ENCODE measurements around the gene LRRC4C.

LRRC4C gene

DNA sequence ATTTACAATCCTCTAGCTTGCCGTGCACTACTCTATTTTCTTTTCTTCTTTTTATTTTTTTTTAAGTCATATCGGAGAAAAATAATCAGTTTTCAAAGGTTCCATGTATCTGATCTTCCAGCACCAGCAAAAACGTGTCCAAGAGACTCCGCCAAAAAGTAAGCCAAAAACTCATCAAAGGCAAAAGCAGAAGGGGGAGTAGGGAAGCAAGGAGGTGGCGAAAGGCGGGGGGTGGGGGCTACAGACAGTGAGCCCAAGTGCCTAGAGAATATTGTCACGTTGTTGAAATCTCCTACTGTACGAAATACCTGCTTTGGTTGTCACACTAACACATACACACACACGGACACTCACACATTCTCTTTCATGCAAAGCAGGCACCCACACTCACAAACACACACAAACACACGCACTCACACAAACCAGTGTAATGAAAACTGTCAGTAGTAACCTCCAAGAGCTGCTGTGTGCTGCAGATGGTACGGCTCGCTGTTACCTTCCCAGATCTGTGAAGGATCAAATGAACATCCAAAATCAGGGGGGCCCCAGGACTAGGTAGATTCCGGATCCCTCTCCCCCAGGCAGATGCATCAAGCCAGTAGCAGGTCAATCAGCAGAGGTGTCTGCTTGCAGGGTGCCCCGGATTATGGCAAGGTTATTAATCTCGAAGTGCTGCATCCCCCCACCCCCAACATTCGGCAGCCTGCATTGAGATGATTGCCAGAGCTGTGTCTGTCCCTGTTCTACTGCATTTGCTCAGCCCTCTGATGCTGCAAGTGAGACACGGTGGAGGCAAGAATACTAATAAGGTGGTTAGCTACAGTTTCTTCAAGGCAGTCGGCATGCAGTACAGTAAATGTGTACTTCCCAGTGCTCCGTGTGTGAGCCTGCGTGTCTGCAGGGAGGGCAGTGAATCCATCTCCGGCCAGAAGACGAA lies at the start of gene LRRC4C:
Gene LRRC4C (minus strand): TSS at position 188 of the 937 bp plus-strand sequence.
- no peak for DNase-seq (ENCODE audit: low read depth)

DNA sequence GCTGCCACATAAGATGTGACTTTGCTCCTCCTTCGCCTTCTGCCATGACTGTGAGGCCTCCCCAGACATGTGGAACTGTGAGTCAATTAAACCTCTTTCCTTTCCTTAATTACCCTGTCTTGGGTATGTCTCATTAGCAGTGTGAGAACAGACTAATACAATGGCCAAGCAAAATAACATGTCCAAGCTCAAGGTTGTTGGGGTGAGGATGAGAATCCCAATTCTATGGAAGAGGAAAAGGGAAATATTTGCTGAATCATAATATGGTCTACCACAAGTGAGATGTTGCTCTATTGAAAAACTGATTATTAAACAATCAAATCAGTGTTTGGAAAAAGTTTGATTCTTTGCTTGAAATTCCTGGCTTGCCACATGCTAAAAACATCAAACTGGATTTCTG lies 48.7 kb upstream of the LRRC4C start:
- DNase-seq (ENCODE audit: low read depth) = no peak

DNA sequence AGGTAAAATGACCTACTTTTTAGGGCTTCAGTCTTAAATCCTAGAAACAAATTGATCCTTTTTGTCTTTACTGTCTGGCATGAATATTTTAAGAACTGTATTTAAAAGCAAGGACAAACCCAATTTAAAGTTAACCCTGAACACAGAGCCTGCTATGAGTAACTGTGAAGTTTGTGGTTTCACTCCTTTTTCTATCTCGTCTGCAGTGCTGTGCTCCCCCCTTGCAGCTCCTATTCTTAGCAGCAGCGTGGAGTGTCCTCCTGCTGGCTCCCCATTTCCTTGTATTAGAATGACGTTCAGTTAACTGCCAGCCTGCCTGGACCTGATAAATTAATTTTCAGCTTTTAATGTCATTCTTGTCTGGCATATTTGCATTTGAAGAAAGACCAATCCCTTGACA lies 40.0 kb upstream of the LRRC4C start:
- DNase-seq (ENCODE audit: low read depth) = no peak

DNA sequence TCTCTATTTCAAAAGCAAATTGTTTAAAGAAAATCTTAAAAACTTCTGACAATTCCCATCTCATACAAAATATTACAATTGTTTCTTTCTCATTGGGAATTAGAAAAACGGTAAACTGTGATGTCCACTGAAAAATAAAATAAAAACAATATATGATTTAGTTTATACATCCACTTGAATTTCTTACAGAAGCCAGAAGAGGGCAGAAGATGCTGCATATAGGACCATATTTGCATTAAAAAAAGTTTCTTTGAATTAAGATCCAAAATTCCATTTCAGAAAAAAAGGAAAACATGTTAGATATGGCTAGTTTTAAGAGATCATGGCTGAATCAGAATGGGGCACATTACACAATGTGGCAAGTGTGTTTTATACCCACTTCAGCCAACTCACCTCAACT lies 39.3 kb upstream of the LRRC4C start:
- no peak for DNase-seq (ENCODE audit: low read depth)

DNA sequence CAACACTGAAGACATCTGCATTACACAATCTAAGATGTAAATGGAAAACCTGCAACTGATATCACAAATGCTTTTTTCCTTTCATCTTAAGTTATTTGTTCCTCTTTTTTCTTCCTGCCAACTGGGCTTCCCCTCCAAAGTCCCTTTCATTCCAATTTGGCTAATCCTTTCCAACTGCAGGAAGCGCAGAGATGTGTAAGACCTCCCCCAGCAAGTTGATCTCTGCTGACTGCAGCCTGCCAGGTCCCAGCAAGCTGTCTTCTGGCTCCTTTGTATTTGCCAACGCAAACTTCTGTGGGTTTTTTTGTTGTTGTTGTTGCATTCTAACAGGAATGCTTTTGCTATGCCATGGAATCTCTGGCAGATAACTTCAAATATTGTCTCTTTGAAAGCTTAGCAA lies 38.5 kb upstream of the LRRC4C start:
- DNase-seq (ENCODE audit: low read depth) = no peak

DNA sequence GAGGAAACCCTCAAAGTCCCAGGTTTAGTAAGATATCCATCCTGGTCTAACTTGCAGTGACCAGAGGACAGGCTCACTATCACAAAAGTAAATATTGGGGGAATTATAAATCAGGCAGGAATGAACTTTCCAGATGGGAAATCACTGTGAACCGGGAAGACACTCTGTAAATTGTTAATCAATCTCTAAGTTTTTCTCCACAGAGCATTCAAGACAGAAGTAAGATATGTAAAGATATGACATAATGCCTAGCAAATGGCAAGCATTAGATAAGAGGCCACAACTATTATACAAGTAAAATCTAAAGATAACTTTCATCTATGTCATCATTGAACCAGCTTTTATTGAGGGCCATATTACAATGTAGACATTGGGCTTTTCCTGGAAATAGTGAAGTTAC lies 35.3 kb upstream of the LRRC4C start:
- no peak for DNase-seq (ENCODE audit: low read depth)

DNA sequence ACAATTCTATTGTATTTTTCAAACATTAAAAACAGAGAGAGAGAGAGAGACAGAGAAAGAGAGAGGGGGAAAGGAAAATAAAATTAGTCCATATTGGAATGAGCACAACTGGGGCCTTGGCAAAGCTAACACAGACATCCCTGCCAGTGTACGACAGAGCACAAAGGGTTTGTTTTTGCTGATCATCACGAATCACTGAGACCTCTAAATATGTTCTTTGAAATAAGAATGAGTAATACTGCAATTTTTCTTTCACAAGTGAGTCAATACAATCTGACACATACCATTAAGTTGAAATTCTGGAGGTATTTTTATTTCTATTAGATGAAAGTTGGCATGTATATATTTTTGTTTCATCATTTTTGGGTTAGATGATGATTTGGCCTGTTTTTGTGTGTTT lies 27.0 kb upstream of the LRRC4C start:
- no peak for DNase-seq (ENCODE audit: low read depth)

DNA sequence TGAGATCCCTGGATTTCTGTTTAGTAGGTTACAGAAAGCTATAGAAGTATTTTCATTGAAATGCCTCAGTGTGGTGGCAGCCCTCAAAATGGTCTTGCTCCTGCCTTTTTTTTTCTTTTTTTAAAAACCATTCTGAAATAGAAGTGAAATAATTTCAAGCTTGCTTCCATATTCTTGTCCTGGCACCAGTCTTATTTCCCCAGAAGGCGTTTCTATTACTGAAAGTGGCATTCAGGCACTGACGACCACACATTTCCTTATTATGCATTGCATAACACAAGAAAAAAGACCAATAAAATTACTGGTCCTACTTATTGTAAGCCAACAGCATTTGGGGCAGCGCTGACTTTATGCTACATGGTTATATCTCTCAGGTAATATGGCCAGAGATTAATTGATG lies 24.5 kb upstream of the LRRC4C start:
- no peak for DNase-seq (ENCODE audit: low read depth)

DNA sequence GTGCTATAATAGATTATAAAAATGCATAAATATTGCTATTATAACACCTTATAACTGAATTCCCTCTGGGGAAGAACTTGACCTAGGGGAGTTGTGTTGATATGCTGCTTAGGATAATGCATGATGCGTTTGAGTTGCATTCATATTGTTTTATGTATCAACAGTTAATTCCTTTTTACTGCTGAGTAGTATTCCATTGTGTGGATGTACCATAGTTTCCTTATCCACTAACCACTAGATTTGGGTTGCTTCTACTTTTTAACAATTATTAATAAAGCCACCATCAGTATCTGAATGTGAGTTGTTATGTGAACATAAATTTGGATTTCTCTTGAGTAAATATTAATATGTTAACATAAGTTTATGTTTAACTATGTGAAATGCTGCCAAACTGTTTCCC lies 19.7 kb upstream of the LRRC4C start:
- no peak for DNase-seq (ENCODE audit: low read depth)

DNA sequence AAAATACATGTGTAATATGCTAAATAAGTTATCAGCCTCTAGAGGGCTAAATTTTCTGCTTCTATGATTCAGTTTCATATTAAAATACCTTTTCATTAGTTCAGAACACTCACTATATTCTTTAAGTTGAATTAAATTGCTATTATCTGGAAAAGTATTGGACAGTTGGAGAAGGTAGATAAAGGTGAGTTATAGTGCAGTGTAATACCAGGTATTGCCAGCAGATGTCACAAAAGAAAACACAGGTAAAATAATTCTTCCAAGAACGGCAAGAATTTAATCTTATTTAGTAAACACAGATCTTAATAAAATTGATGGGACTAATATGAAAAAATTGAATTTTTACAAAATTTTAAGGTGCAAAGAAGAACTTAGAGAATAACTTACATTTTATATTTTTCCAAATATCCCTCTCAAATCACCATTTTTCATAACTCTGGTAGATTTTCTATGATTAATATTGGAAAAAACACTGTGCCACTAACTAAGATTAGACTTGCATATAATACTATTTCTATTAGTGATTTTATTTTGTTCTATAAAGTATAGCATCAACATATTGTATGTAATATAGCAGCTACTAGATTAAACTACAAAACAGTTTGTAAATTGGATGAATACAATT lies 1.7 kb upstream of the LRRC4C start:
- DNase-seq (ENCODE audit: low read depth) = no peak

DNA sequence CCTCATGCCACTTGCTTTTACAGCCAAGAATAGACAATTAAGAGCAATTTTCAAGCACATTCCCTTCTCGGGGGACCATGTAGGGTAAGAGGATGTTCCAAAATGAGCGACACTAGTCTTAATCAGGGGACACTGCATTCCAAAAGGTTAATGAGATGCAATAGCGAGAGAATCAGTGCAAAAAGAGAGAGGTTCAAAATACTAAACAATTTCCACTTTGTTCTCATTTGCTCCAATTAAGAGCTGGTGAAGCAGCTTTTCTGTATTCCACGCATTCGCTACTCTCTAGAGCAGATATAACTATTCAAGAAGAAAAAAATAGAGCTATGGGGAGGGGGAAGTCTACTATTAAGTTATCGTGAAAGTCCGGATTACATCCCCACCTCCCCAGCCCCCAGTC lies 811 bp downstream of the LRRC4C start:
- DNase-seq (ENCODE audit: low read depth) = no peak

DNA sequence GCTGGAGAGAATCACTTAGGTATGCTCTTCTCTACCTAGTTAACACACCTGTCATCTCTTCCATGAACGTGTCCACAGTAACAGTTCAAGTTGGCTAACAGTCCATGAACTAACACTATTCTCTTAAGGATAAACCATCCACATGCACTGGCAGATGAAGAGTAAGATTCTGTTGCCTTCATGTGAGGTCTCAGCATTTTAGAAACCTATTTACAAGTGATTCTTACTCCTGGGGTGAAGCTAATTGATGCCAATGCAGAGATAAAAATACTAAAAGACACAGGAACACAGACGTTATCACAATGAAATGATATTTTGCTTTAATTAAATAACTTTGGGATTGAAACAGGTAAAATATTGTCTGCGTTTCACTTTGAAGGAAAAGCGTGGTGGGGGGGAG lies 1.3 kb downstream of the LRRC4C start:
- no peak for DNase-seq (ENCODE audit: low read depth)

DNA sequence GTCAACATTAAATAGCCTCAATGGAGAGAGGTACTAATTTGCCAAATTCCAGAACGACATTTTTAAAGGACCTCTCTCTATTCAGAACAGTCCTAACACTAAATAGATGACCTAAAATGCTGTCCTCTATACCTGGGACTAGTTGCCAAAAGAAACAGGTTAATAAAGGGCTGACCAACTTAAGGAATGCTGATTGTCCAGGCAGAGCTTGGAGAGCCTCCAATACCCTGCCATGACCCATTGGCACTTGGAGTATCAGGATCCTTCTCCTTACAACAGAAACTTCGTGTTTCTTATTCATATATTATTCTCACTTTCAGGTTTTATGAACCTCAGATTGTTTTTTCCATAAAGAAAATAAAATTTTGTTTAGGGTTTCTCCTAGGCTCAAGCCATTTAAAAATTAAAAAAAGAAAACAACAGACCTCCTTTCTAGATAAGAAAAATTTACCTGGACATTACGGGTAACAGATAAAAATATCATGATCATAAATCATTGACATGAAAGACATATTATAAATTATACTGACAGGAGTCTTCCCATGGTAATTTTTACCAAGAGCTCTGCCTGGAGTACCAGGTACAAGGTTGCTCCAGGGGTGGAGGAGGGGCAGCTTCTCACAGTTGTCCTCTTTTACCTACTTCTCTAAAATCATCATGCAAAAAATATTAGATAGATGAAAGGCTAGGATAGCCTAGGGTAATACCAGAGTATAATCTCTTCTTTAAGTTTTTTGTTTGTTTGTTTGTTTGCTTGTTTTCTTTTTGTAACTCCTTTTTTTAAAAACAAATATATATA lies 2.0 kb downstream of the LRRC4C start:
- no peak for DNase-seq (ENCODE audit: low read depth)

DNA sequence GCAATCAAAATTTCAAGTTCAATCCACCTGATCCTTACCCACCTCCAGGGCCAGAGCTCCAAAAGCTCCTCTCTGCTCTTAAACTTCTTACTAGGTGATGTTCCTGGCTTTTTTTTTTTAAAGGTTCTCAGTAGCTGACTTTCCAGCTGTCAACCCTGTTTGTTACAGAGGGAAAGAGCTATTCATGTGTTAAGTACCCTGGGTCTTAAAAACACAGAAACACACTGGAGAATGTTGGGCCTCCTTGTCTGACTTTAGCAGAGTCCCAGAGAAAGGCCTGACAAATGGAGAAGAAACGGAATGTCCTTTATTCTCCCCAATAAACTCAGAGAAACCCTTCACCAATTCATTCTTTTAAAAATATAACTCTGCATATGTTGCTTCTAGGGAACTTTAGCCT lies 3.2 kb downstream of the LRRC4C start:
- DNase-seq (ENCODE audit: low read depth) = no peak

DNA sequence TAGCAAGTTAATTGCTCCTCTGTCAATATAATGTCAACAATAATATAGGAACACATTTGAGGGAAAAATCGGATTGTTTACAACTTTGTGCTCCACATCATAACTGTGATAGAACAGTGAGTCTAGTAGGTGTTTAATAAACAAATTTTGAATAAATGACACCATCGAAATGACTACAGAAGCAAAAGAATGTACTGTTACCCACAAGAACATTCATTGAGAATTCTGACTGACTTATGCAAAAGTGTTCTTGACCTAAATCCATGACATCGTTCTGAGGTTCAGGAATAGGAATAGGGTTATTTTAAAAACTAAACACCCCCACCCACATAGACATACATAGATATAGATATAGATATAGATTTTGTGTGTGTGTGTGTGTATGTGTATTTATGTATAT lies 8.4 kb downstream of the LRRC4C start:
- DNase-seq (ENCODE audit: low read depth) = no peak

DNA sequence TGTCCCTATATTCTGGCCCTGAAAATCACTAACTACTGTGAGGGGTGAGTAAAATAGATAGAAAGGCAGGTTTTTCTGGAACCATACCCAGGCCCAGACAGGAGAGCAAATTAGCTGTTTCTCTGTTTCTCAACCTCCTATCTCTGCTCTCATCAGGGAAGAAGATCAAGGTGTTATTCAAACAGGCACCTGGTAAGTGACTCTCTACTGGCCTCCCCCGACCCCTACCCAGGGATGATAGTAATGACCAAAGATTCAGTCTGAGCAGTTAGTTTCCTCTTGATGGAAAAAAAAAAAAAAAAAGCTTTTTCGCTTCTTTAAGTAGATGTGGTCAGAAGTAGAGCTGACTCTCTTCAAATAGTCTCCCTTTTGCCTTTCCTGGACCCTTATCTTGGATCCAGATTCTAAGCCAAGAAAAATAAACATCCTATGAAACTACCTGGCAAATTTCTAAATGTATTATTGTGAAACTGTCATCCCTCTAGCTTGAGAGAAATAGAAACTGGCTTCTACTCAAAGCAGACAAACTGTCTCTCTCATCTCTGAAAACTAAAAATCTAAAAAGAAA lies 9.9 kb downstream of the LRRC4C start:
- no peak for DNase-seq (ENCODE audit: low read depth)

DNA sequence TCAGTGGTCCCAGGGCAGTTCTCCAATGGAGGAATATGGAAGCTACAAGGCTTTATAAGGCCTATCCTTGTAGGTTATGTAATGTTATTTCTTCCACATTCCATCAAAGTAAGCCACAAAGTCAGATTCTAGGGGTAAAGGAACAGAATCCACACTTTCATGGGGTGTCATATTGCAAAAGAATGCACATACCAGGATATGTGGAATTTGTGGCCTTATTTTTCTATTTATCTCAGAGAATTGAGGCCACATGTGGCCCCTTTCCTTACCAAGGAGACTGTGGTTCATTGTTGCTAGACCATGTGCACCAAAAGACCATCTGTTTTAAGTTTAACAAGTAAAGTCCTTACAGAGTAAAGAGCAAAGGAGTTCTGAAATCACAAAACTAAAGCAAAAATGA lies 12.9 kb downstream of the LRRC4C start:
- no peak for DNase-seq (ENCODE audit: low read depth)

DNA sequence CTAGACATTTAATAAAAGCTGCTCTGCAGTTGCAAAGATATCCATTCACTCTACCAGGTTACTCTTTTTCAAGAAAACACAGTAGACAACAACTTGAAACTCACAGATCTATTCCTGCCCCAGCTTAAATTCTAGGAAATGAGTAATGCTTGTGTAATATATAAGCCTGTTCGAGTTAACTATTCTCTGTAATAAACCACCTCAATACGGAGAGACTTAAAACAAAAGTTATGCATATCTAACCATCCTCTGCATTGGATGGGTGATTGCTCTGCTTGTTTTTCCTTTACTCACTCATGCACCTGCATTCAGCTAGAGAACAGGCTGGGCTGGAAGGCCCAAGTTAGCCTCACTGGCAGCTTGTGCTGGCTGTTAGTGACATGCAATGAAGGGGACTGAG lies 13.3 kb downstream of the LRRC4C start:
- no peak for DNase-seq (ENCODE audit: low read depth)

DNA sequence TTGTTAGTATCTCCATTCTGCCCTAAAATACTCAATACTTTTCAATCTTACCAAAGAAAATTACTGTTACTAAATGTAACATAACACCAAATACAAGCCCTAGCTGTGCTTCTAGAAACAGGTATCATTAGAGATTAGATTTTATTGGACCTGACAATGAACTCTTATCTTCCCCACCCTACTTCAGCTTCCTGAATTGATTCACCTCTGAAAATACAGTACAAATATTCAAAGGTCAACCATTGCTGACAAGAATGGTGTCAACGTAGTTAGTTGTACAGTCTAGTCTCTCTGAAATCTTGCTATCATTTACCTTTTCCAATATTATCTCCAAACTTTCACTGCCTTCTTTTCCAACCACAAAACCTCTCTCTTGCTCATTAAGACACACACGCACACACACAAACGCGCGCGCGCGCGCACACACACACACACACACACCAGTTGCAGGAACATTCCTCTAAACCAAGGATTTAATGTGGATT lies 22.4 kb downstream of the LRRC4C start:
- no peak for DNase-seq (ENCODE audit: low read depth)

DNA sequence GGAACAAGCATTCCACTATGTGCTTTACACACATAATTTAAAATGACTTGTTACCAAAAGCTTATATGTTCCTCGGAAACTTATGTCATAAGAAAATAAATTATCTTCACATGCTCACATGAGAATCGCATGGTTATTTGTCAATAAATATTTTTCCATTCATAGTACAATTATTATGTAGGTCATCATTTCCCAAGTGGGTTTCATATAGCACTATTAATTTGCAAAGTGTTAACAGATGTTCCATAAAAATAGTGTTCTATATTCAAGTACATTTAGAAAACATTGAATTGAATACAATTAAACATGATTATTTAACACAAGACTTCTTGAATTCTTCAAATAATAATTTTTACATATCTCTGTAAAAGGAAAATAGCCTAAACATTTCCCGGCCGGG lies 23.9 kb downstream of the LRRC4C start:
- DNase-seq (ENCODE audit: low read depth) = no peak

DNA sequence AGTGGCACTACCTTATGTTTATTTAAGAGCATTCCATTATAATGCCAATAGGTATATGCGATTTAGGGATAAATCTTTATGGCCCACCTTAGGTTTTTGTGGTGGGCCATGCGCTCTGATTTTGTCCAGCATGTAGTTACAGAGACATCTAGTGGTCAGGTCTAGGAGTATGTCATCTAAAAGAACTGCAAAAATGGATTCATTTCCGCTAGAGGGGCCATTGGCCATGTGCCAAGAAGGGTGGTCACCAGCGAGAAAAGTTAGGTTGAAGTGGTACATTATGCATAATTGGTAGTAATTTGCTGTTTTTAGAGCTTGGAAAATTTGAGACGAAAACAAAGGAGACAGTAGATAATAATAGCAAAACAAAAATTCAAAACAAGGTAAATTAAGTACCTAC lies 27.7 kb downstream of the LRRC4C start:
- no peak for DNase-seq (ENCODE audit: low read depth)

DNA sequence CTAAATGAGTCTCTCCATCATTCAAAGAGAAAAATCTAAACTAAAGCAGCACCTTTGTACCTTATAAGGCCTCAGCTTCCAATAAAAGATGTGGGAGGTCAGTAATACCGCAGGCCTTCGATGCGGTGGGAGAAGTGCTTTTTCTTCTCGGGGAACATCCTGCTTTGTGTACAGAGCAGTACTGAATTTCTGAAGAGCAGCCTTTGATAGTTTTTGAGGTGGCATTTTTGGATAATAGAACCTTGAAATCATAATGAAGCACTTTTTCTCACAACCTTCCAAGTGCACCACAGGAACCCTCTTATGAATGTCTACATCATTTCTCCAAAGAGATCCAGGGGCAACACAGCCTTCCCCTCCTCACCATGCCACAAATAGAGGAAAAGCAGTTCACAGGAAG lies 39.6 kb downstream of the LRRC4C start:
- no peak for DNase-seq (ENCODE audit: low read depth)
